SK-N-SH (cell line): ENCODE measurements around the gene TMEM145. TPM values are rescaled to one million over a fixed set of nuclear protein-coding genes. Genes with fewer than 3 reads are reported as not detected.

Experiments
- CTCF ChIA-PET: fragments of 300-600, 350-600 bp; formaldehyde crosslinking; extraction: SDS; loops from one replicate; lab custom pipeline; 2021; lab: Yijun Ruan, JAX
- POLR2A ChIA-PET: fragments of 350-600 bp; sonication (Branson Sonifier 250); formaldehyde crosslinking; extraction: SDS; loops from one replicate; lab custom pipeline; 2020; ENCODE audit warnings: antibody characterized with exemption, inconsistent platforms; lab: Yijun Ruan, JAX
- DNase-seq: peaks from one replicate; pipeline ENCODE4 v3.0.0; 2012
- H2AFZ ChIP-seq: fragments of 200-600 bp; sonication (generic); 2 replicates; pipeline ENCODE4 v1.8.1; 2016; ENCODE audit warnings: antibody characterized with exemption, mild to moderate bottlenecking, low read depth
- H3F3A ChIP-seq: fragments of 200-600 bp; sonication (generic); replicated peaks from 2 replicates; pipeline ENCODE3; 2016; ENCODE audit warnings: antibody characterized with exemption, mild to moderate bottlenecking; ENCODE audit not compliant: insufficient read depth
- H3K27ac ChIP-seq, 2 experiments: fragments of 200-500 bp in 1 of 2; fragments of 200-600 bp in 1 of 2; sonication (Bioruptor generic) in 1 of 2; sonication (generic), shearing (Covaris generic) in 1 of 2; 2 replicates each; pipeline versions ENCODE4 v1.5.1 to v1.6.1; 2014 to 2016; ENCODE audit warnings: low read depth in 2 of 2, inconsistent platforms in 1 of 2, low read length in 1 of 2, mild to moderate bottlenecking in 1 of 2, mixed read lengths in 1 of 2
- H3K27me3 ChIP-seq: fragments of 200-600 bp; sonication (generic), shearing (Covaris generic); 2 replicates; pipeline ENCODE4 v1.6.1; 2016; ENCODE audit warnings: mixed run types; ENCODE audit not compliant: insufficient read depth
- H3K36me3 ChIP-seq, 2 experiments: fragments of 200-500 bp in 1 of 2; fragments of 200-600 bp in 1 of 2; sonication (Bioruptor generic) in 1 of 2; sonication (generic) in 1 of 2; replicated peaks in 1 of 2; 2 replicates each; pipeline versions ENCODE3 to v1.5.1; 2014 to 2016; ENCODE audit warnings: low read length in 1 of 2, mild to moderate bottlenecking in 1 of 2; ENCODE audit not compliant: insufficient read depth in 2 of 2, control insufficient read depth in 1 of 2
- H3K4me1 ChIP-seq, 2 experiments: fragments of 200-500 bp in 1 of 2; fragments of 200-600 bp in 1 of 2; sonication (Bioruptor generic) in 1 of 2; sonication (generic), shearing (Covaris generic) in 1 of 2; 2 replicates each; pipeline versions ENCODE4 v1.5.1 to v1.6.1; 2014 to 2016; ENCODE audit warnings: low read depth in 1 of 2, low read length in 1 of 2, mixed run types in 1 of 2; ENCODE audit not compliant: insufficient read depth in 2 of 2, control insufficient read depth in 1 of 2
- H3K4me2 ChIP-seq: fragments of 200-600 bp; sonication (generic), shearing (Covaris generic); 2 replicates; pipeline ENCODE4 v1.6.1; 2017; ENCODE audit warnings: mixed run types
- H3K4me3 ChIP-seq, 2 experiments: fragments of 200-500 bp in 1 of 2; fragments of 200-600 bp in 1 of 2; sonication (Bioruptor generic) in 1 of 2; sonication (generic), shearing (Covaris generic) in 1 of 2; 2 replicates each; pipeline versions ENCODE4 v1.5.1 to v1.8.1; 2014 to 2016; ENCODE audit warnings: low read depth in 2 of 2, inconsistent platforms in 1 of 2, low read length in 1 of 2, mild to moderate bottlenecking in 1 of 2, mixed read lengths in 1 of 2, moderate library complexity in 1 of 2
- H3K79me2 ChIP-seq: fragments of 200-600 bp; sonication (generic); 2 replicates; pipeline ENCODE4 v1.8.1; 2017; ENCODE audit warnings: mild to moderate bottlenecking; ENCODE audit not compliant: insufficient read depth
- H3K9ac ChIP-seq: fragments of 200-600 bp; sonication (generic); 2 replicates; pipeline ENCODE4 v1.6.1; 2017; ENCODE audit warnings: mixed run types
- H3K9me2 ChIP-seq: fragments of 200-600 bp; sonication (generic); 2 replicates; pipeline ENCODE4 v1.6.1; 2017; ENCODE audit warnings: mixed run types
- H3K9me3 ChIP-seq: fragments of 200-600 bp; sonication (generic); 2 replicates; pipeline ENCODE4 v1.6.1; 2017; ENCODE audit warnings: mixed run types, mild to moderate bottlenecking, moderate library complexity
- H4K20me1 ChIP-seq: fragments of 200-600 bp; sonication (generic); 2 replicates; pipeline ENCODE4 v1.6.1; 2017; ENCODE audit warnings: mild to moderate bottlenecking, mixed run types; ENCODE audit not compliant: insufficient read depth
- CHD2 ChIP-seq: fragments of 150-350 bp; IDR thresholded peaks from 2 replicates; pipeline ENCODE4 v1.6.1; 2018; ENCODE audit warnings: low read length; ENCODE audit not compliant: partially characterized antibody
- CTCF ChIP-seq: fragments of 200-600 bp; sonication (generic); IDR thresholded peaks from 2 replicates; pipeline ENCODE4 v1.6.1; 2017; ENCODE audit warnings: antibody characterized with exemption, mild to moderate bottlenecking, moderate library complexity
- ELF1 ChIP-seq: IDR thresholded peaks from 2 replicates; pipeline ENCODE4 v1.4.0; 2012
- EZH2phosphoT487 ChIP-seq: fragments of 200-600 bp; sonication (generic); IDR thresholded peaks from 2 replicates; pipeline ENCODE4 v1.6.1; 2017; ENCODE audit warnings: low read depth, mixed run types, mild to moderate bottlenecking, antibody characterized with exemption, moderate library complexity, borderline replicate concordance
- FOSL2 ChIP-seq: IDR thresholded peaks from 2 replicates; pipeline ENCODE4 v1.4.0; 2012; ENCODE audit warnings: low read depth, mild to moderate bottlenecking, moderate library complexity, borderline replicate concordance
- FOXJ3 ChIP-seq: sonication (generic); formaldehyde crosslinking; IDR thresholded peaks from 2 replicates; pipeline ENCODE4 v1.5.1; 2020; ENCODE audit warnings: mild to moderate bottlenecking, missing genetic modification reagents
- FOXM1 ChIP-seq: IDR thresholded peaks from 2 replicates; pipeline ENCODE4 v1.4.0; 2012; ENCODE audit warnings: low read depth, mild to moderate bottlenecking
- GABPA ChIP-seq: IDR thresholded peaks from 2 replicates; pipeline ENCODE4 v1.4.0; 2012; ENCODE audit warnings: low read depth, mild to moderate bottlenecking
- JUND ChIP-seq: IDR thresholded peaks from 2 replicates; pipeline ENCODE4 v1.4.0; 2012
- MEF2A ChIP-seq: IDR thresholded peaks from 2 replicates; pipeline ENCODE4 v1.4.0; 2012; ENCODE audit warnings: low read depth, borderline replicate concordance
- MXI1 ChIP-seq: IDR thresholded peaks from 2 replicates; pipeline ENCODE4 v1.6.1; 2012; ENCODE audit warnings: mild to moderate bottlenecking, low read depth, low read length, improper control_type of control experiment
- NRF1 ChIP-seq: IDR thresholded peaks from 2 replicates; pipeline ENCODE4 v1.6.1; 2012; ENCODE audit warnings: low read depth, mild to moderate bottlenecking, low read length
- PBX3 ChIP-seq: IDR thresholded peaks from 2 replicates; pipeline ENCODE4; 2012
- POLR2AphosphoS5 ChIP-seq: IDR thresholded peaks from 2 replicates; pipeline ENCODE4 v1.6.1; 2012; ENCODE audit warnings: low read depth, low read length
- RAD21 ChIP-seq: IDR thresholded peaks from 2 replicates; pipeline ENCODE4 v1.6.1; 2012; ENCODE audit warnings: mild to moderate bottlenecking, low read length
- RCOR1 ChIP-seq: fragments of 150-350 bp; IDR thresholded peaks from 2 replicates; pipeline ENCODE4 v1.6.1; 2017; ENCODE audit warnings: antibody characterized with exemption, low read length
- REST ChIP-seq: IDR thresholded peaks from 2 replicates; pipeline ENCODE4 v1.6.1; 2012; ENCODE audit warnings: mild to moderate bottlenecking, low read depth, low read length, moderate library complexity
- RFX5 ChIP-seq: IDR thresholded peaks from 2 replicates; pipeline ENCODE4 v1.6.1; 2012; ENCODE audit warnings: mild to moderate bottlenecking, improper control_type of control experiment, low read length
- RXRA ChIP-seq: IDR thresholded peaks from 2 replicates; pipeline ENCODE4 v1.4.0; 2012; ENCODE audit warnings: low read depth, mild to moderate bottlenecking, borderline replicate concordance
- SMC3 ChIP-seq: IDR thresholded peaks from 2 replicates; pipeline ENCODE4 v1.6.1; 2012; ENCODE audit warnings: low read depth, low read length, improper control_type of control experiment
- TCF12 ChIP-seq: IDR thresholded peaks from 2 replicates; pipeline ENCODE4 v1.4.0; 2012
- TEAD4 ChIP-seq: IDR thresholded peaks from 2 replicates; pipeline ENCODE4 v1.4.0; 2012; ENCODE audit warnings: mild to moderate bottlenecking, borderline replicate concordance; ENCODE audit not compliant: insufficient read depth
- YY1 ChIP-seq: IDR thresholded peaks from 2 replicates; pipeline ENCODE4 v1.4.0; 2012; ENCODE audit warnings: low read depth, mild to moderate bottlenecking
- ZBTB33 ChIP-seq: IDR thresholded peaks from 2 replicates; pipeline ENCODE4 v1.4.0; 2012; ENCODE audit warnings: low read depth, borderline replicate concordance
- whole genome bisulfite sequencing: methylation state at CpG from one replicate; pipeline ENCODE4 v1.1.6; 2017; ENCODE audit warnings: low lambda C conversion rate; 5-methylcytosine and 5-hydroxymethylcytosine counted together
- polyA plus RNA-seq, 3 experiments: library from polyadenylated mRNA; depleted of rRNA; stranded (reverse); fragments of >200 nt; gene quantifications; 2 replicates each; pipeline ENCODE4 v1.2.3, GENCODE V29; 2012

TMEM145 gene
- polyA plus RNA-seq, 1 of the 3 experiments (the other 2 are of a cell fraction) = 2.0 TPM

GRCh38 chr19:42324655-42325307 is 11.7 kb downstream of the TMEM145 start (continued):
- no peak for TF ChIP-seq PBX3

- POLR2A ChIA-PET = no interaction called here
- TF ChIP-seq GABPA (peak; percentile 69), RCOR1 (no peak; the same call in 1 of the 2 replicates), EZH2phosphoT487 (no peak), TEAD4 (no peak), FOXM1 (no peak), ELF1 (peak; percentile 58; the same call in 1 of the 2 replicates), CHD2 (no peak), FOSL2 (no peak), RXRA (no peak), MXI1 (peak; percentile 75), SMC3 (peak; percentile 75), RAD21 (peak; percentile 83; the same call in 1 of the 2 replicates), POLR2AphosphoS5 (peak; percentile 83; the same call in 1 of the 2 replicates), REST (peak; percentile 43; the same call in 1 of the 2 replicates), ZBTB33 (no peak), CTCF (peak; percentile 94), NRF1 (peak; percentile 99), TCF12 (no peak; the same call in 1 of the 2 replicates), YY1 (no peak), FOXJ3 (no peak), RFX5 (peak; percentile 27; the same call in 1 of the 2 replicates), MEF2A (no peak), JUND (no peak)
These were observed 12.3 kb downstream of the TMEM145 start, which contains the start of gene MEGF8 for GRCh38 chr19:42325308-42325895. Gene MEGF8 (plus strand): TSS chr19:42325635. CDS start chr19:42326244, 609 bp downstream.

More at GRCh38 chr19:42325308-42325895, 12.3 kb downstream of the TMEM145 start, which contains the start of gene MEGF8:
- Histone ChIP-seq H3K4me2 (peak within 1 kb of the TSS; percentile 99), H3K79me2 (peaks cover 37% of the 10 kb centered on the region), H3K27ac (peak within 1 kb of the TSS; percentile 69 to 71), H3K4me1 (peaks cover 8 to 16% of the 10 kb centered on the region in 2 experiments; a peak in 1 of 4 replicates), H4K20me1 (no peaks in the 10 kb centered on the region; the same call in 1 of the 2 replicates), H3K36me3 (no peaks in the 10 kb centered on the region), H3K9me2 (no peaks in the 10 kb centered on the region), H3F3A (no peaks in the 10 kb centered on the region), H3K9me3 (no peaks in the 10 kb centered on the region), H3K4me3 (peak within 1 kb of the TSS; percentile 80 to 99), H3K27me3 (no peaks in the 10 kb centered on the region), H3K9ac (peak within 1 kb of the TSS; percentile 93), H2AFZ (peak within 1 kb of the TSS; percentile 99)
- under 1% methylated on average over 36 of the region's 45 CpGs for WGBS
- peak; percentile 98 for DNase-seq
- CTCF ChIA-PET = no interaction called here
